H9 (cell line): ENCODE results near the gene STX10. TPM values are rescaled to one million over a fixed set of nuclear protein-coding genes. Genes with fewer than 3 reads are reported as not detected.

ENCODE experiments used
- DNase-seq: peaks from one replicate; pipeline ENCODE4 v3.0.0-alpha.2; 2017
- H2AFZ ChIP-seq: one replicate; pipeline ENCODE4 v1.6.1; 2013; ENCODE audit warnings: mild to moderate bottlenecking, low read length, control low read depth, moderate library complexity
- H2AK5ac ChIP-seq: 2 replicates; pipeline ENCODE4 v1.6.1; 2013; ENCODE audit warnings: low read length, control low read depth, mixed read lengths; ENCODE audit not compliant: insufficient read length
- H2BK120ac ChIP-seq: one replicate; pipeline ENCODE4 v1.6.1; 2013; ENCODE audit warnings: low read depth, mild to moderate bottlenecking, low read length, control low read depth, inconsistent platforms; ENCODE audit not compliant: poor library complexity, severe bottlenecking
- H2BK12ac ChIP-seq: 2 replicates; pipeline ENCODE4 v1.6.1; 2013; ENCODE audit warnings: low read length, control low read depth, mixed read lengths, low read depth; ENCODE audit not compliant: insufficient read length
- H2BK15ac ChIP-seq: 2 replicates; pipeline ENCODE4 v1.6.1; 2013; ENCODE audit warnings: low read depth, low read length, control low read depth
- H2BK20ac ChIP-seq: one replicate; pipeline ENCODE4 v1.6.1; 2013; ENCODE audit warnings: low read depth, mild to moderate bottlenecking, low read length, control low read depth, inconsistent platforms; ENCODE audit not compliant: poor library complexity, severe bottlenecking
- H2BK5ac ChIP-seq: 2 replicates; pipeline ENCODE4 v1.6.1; 2013; ENCODE audit warnings: low read length, control low read depth, mixed read lengths; ENCODE audit not compliant: insufficient read length
- H3K14ac ChIP-seq: 2 replicates; pipeline ENCODE4 v1.6.1; 2013; ENCODE audit warnings: low read length, control low read depth; ENCODE audit not compliant: insufficient read depth
- H3K18ac ChIP-seq: 2 replicates; pipeline ENCODE4 v1.6.1; 2013; ENCODE audit warnings: low read depth, mild to moderate bottlenecking, mixed read lengths, low read length, control low read depth; ENCODE audit not compliant: insufficient read length
- H3K23ac ChIP-seq: 2 replicates; pipeline ENCODE4 v1.6.1; 2013; ENCODE audit warnings: low read length, control low read depth, mixed read lengths, low read depth; ENCODE audit not compliant: insufficient read length
- H3K23me2 ChIP-seq: 2 replicates; pipeline ENCODE4 v1.6.1; 2013; ENCODE audit warnings: low read depth, mild to moderate bottlenecking, mixed read lengths, low read length, control low read depth; ENCODE audit not compliant: insufficient read length, poor library complexity, severe bottlenecking
- H3K27ac ChIP-seq: 2 replicates; pipeline ENCODE4 v1.5.1; 2013; ENCODE audit warnings: low read length, control low read depth, mixed read lengths, low read depth; ENCODE audit not compliant: insufficient read length
- H3K27me3 ChIP-seq: 2 replicates; pipeline ENCODE4 v1.6.1; 2013; ENCODE audit warnings: low read length, control low read depth, inconsistent platforms; ENCODE audit not compliant: insufficient read depth
- H3K4ac ChIP-seq: 2 replicates; pipeline ENCODE4 v1.6.1; 2013; ENCODE audit warnings: low read depth, mild to moderate bottlenecking, control low read depth, inconsistent platforms, low read length, moderate library complexity
- H3K4me1 ChIP-seq: 2 replicates; pipeline ENCODE4 v1.6.1; 2013; ENCODE audit warnings: low read length, control low read depth, inconsistent platforms; ENCODE audit not compliant: insufficient read depth
- H3K4me2 ChIP-seq: 2 replicates; pipeline ENCODE4 v1.6.1; 2013; ENCODE audit warnings: low read length, control low read depth, mixed read lengths; ENCODE audit not compliant: insufficient read length, insufficient read depth
- H3K56ac ChIP-seq: 2 replicates; pipeline ENCODE4 v1.6.1; 2013; ENCODE audit warnings: low read depth, mild to moderate bottlenecking, mixed read lengths, low read length, control low read depth; ENCODE audit not compliant: insufficient read length
- H3K79me1 ChIP-seq: 2 replicates; pipeline ENCODE4 v1.6.1; 2013; ENCODE audit warnings: low read depth, mild to moderate bottlenecking, moderate library complexity, low read length, control low read depth, inconsistent platforms; ENCODE audit not compliant: insufficient read depth, poor library complexity, severe bottlenecking
- H3K79me2 ChIP-seq: 2 replicates; pipeline ENCODE4 v1.6.1; 2013; ENCODE audit warnings: low read length, control low read depth, inconsistent platforms; ENCODE audit not compliant: insufficient read depth
- H3K9ac ChIP-seq: 2 replicates; pipeline ENCODE4 v1.6.1; 2013; ENCODE audit warnings: low read length, control low read depth, mixed read lengths; ENCODE audit not compliant: insufficient read length; ENCODE audit errors: extremely low read depth
- H3K9me3 ChIP-seq: one replicate; pipeline ENCODE4 v1.6.1; 2013; ENCODE audit warnings: low read depth, low read length, inconsistent platforms; ENCODE audit not compliant: control insufficient read depth
- H3T11ph ChIP-seq: one replicate; pipeline ENCODE4 v1.6.1; 2013; ENCODE audit warnings: mild to moderate bottlenecking, low read length, control low read depth, inconsistent platforms
- H4K20me1 ChIP-seq: one replicate; pipeline ENCODE4 v1.6.1; 2013; ENCODE audit not compliant: control insufficient read depth, insufficient read length, insufficient read depth
- H4K5ac ChIP-seq: 2 replicates; pipeline ENCODE4 v1.6.1; 2013; ENCODE audit warnings: low read depth, mild to moderate bottlenecking, mixed read lengths, low read length, control low read depth; ENCODE audit not compliant: insufficient read length
- H4K8ac ChIP-seq: replicated peaks from 2 replicates; pipeline ENCODE4 v1.6.1; 2013; ENCODE audit warnings: low read length, control low read depth, mixed read lengths, low read depth; ENCODE audit not compliant: insufficient read length
- H4K91ac ChIP-seq: 2 replicates; pipeline ENCODE4 v1.6.1; 2013; ENCODE audit warnings: low read depth, mild to moderate bottlenecking, moderate library complexity, mixed read lengths, low read length, control low read depth; ENCODE audit not compliant: insufficient read length
- H3K27ac Mint-ChIP-seq, 3 experiments: 2 replicates in 2 of 3; 3 replicates in 1 of 3; pipeline ENCODE4 v1.8.0; 2020 to 2021; ENCODE audit warnings: mixed read lengths in 3 of 3, mild to moderate bottlenecking in 1 of 3, moderate library complexity in 1 of 3
- H3K27me3 Mint-ChIP-seq: 2 replicates; pipeline ENCODE4 v1.8.0; 2021; ENCODE audit warnings: low read depth, mild to moderate bottlenecking, moderate library complexity, mixed read lengths
- H3K36me3 Mint-ChIP-seq, 3 experiments: 2 replicates in 2 of 3; 3 replicates in 1 of 3; pipeline ENCODE4 v1.8.0; 2020 to 2021; ENCODE audit warnings: low read depth in 3 of 3, mixed read lengths in 3 of 3; ENCODE audit not compliant: insufficient read depth in 1 of 3
- H3K4me1 Mint-ChIP-seq, 2 experiments: 2 replicates each; pipeline ENCODE4 v1.8.0; 2020; ENCODE audit warnings: mixed read lengths in 2 of 2
- H3K4me3 Mint-ChIP-seq, 2 experiments: 2 replicates in 1 of 2; 3 replicates in 1 of 2; pipeline ENCODE4 v1.8.0; 2020 to 2021; ENCODE audit warnings: mild to moderate bottlenecking in 2 of 2, mixed read lengths in 2 of 2, moderate library complexity in 1 of 2
- H3K9me3 Mint-ChIP-seq, 2 experiments: 2 replicates in 1 of 2; 3 replicates in 1 of 2; pipeline ENCODE4 v1.8.0; 2020; ENCODE audit warnings: mild to moderate bottlenecking in 2 of 2, mixed read lengths in 2 of 2, moderate library complexity in 1 of 2
- CTCF ChIP-seq: fragments of 200-600 bp; sonication (generic); conservative IDR thresholded peaks from 3 replicates; pipeline ENCODE4 v1.8.0; 2021; ENCODE audit warnings: antibody characterized with exemption, mild to moderate bottlenecking
- WGBS: extraction: QIAGEN DNeasy Blood & Tissue Kit; methylation state at CpG from one replicate; pipeline ENCODE4 v1.1.7; 2013; ENCODE audit warnings: missing lambda C conversion rate, low lambda C conversion rate, mixed read lengths; ENCODE audit not compliant: insufficient read length; ENCODE audit errors: extremely low coverage; 5-methylcytosine and 5-hydroxymethylcytosine counted together
- total RNA-seq: library from RNA; stranded (reverse); gene quantifications from 2 replicates; pipeline ENCODE4 v1.2.1, GENCODE V29; 2021

STX10 gene
- total RNA-seq, 1 experiment from 2014 or later: 39.4 TPM

DNA sequence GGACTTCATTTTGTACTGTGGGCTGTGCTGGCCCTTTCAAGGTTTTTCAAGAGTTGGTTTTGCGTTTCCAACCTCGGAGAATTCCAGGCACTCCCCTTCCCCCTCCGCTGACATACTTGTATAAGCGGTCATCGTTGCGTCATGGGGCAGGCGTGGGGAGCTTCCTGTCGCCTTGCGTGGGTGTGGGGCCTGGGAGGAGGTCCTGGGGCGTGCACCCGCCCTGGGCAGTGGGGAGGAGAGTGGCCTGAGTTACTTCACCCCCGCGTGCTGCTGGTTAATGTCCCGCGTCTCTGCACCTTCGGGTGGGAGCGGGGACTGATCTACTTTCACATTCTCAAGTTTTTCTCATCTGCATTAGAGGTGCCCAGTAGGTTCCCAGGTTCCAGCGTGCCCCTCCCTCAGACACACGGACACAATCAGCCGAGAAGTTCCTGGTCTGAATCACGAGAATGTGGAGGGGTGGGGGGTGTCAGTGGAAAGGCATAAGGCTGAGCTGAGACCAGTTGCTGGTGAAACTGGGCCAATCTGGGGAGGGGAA, 4.1 kb upstream of the STX10 start:
- Histone ChIP-seq H4K20me1 (no peaks in the 10 kb centered on the region), H3T11ph (no peak overlapping the region), H3K79me1 (no peaks in the 10 kb centered on the region), H3K14ac (peak overlapping the region; percentile 97), H3K23ac (no peak overlapping the region), H3K9me3 (no peaks in the 10 kb centered on the region), H4K5ac (no peak overlapping the region), H3K23me2 (peaks cover 22% of the 10 kb centered on the region), H2BK5ac (peak overlapping the region; percentile 15), H4K91ac (no peak overlapping the region), H2BK15ac (no peak overlapping the region), H3K56ac (peak overlapping the region; percentile 24), H3K18ac (peak overlapping the region; percentile 97), H3K27ac (peak overlapping the region; percentile 84), H2BK12ac (no peak overlapping the region), H3K4me2 (peak overlapping the region; percentile 78), H3K4ac (no peak overlapping the region; the same call in 1 of the 2 replicates), H2BK20ac (no peak overlapping the region), H3K4me1 (no peaks in the 10 kb centered on the region; the same call in 1 of the 2 replicates), H2BK120ac (peak overlapping the region; percentile 52), H3K79me2 (peaks cover 17% of the 10 kb centered on the region; the same call in 1 of the 2 replicates), H3K9ac (peak overlapping the region; percentile 97), H3K27me3 (no peaks in the 10 kb centered on the region), H2AK5ac (peak overlapping the region; percentile 17), H2AFZ (no peak overlapping the region), H4K8ac (no peak overlapping the region)
- Mint-ChIP-seq H3K4me1 (peaks cover 18 to 24% of the 10 kb centered on the region in 2 experiments), H3K27ac (peak overlapping the region; percentile 98 to 99 (median 99)), H3K9me3 (peaks cover 8 to 9% of the 10 kb centered on the region in 2 experiments; a peak in 3 of 5 replicates), H3K27me3 (peaks cover 12% of the 10 kb centered on the region), H3K36me3 (peaks cover 14 to 21% (median 18%) of the 10 kb centered on the region in 3 experiments), H3K4me3 (peak overlapping the region; percentile 96 to 97)
- TF ChIP-seq CTCF: no peak
- WGBS: no CpG with 5 or more reads among the region's 21 CpGs
- peak; percentile 41 for DNase-seq
